ENCODE results near the gene LYRM4.

LYRM4 gene

GRCh38 chr6:5151955-5152401 lies 108.8 kb downstream of the LYRM4 start:
- no peak overlapping the region for H3K4me3 ChIP-seq (ENCODE audit: low read length)
- TF ChIP-seq CTCF (conservative IDR thresholded peaks at IDR 0.05; ENCODE audit: low read depth, low read length), result no peak
- DNase-seq (ENCODE audit: low read depth), result no peak

GRCh38 chr6:5151360-5151954 lies 109.3 kb downstream of the LYRM4 start:
- H3K4me3 ChIP-seq (ENCODE audit: low read length), result no peak overlapping the region
- no peak for TF ChIP-seq CTCF (conservative IDR thresholded peaks at IDR 0.05; ENCODE audit: low read depth, low read length)
- DNase-seq (ENCODE audit: low read depth), result no peak

GRCh38 chr6:5150551-5151075 lies 110.1 kb downstream of the LYRM4 start:
- no peak for TF ChIP-seq CTCF (conservative IDR thresholded peaks at IDR 0.05; ENCODE audit: low read depth, low read length)
- no peak overlapping the region for H3K4me3 ChIP-seq (ENCODE audit: low read length)
- DNase-seq (ENCODE audit: low read depth), result no peak

- no peak for DNase-seq (ENCODE audit: low read depth)
- no peak for TF ChIP-seq CTCF (conservative IDR thresholded peaks at IDR 0.05; ENCODE audit: low read depth, low read length)
- no peak overlapping the region for H3K4me3 ChIP-seq (ENCODE audit: low read length)
Observed at GRCh38 chr6:5149891-5150290, 110.9 kb downstream of the LYRM4 start.

GRCh38 chr6:5149159-5149704 lies 111.5 kb downstream of the LYRM4 start:
- no peak for TF ChIP-seq CTCF (conservative IDR thresholded peaks at IDR 0.05; ENCODE audit: low read depth, low read length)
- H3K4me3 ChIP-seq (ENCODE audit: low read length), result no peak overlapping the region
- no peak for DNase-seq (ENCODE audit: low read depth)

- no peak overlapping the region for H3K4me3 ChIP-seq (ENCODE audit: low read length)
- DNase-seq (ENCODE audit: low read depth), result no peak
- no peak for TF ChIP-seq CTCF (conservative IDR thresholded peaks at IDR 0.05; ENCODE audit: low read depth, low read length)
Observed at GRCh38 chr6:5146398-5146797, 114.4 kb downstream of the LYRM4 start.
